Trophoblast cell (in vitro differentiated cells and primary cell): ENCODE data around the gene B3GNT3.

Source experiments
- DNase-seq, 2 donors: peaks; one replicate each; pipeline ENCODE4 v3.0.0-alpha.2; 2016
- H2AFZ ChIP-seq: 2 replicates; pipeline ENCODE4 v1.6.1; 2013; ENCODE audit warnings: low read length, moderate library complexity, mild to moderate bottlenecking; ENCODE audit not compliant: insufficient read depth, poor library complexity
- H2AK5ac ChIP-seq: 2 replicates; pipeline ENCODE4 v1.6.1; 2013; ENCODE audit warnings: mild to moderate bottlenecking, low read length
- H2BK120ac ChIP-seq: 2 replicates; pipeline ENCODE4 v1.6.1; 2013; ENCODE audit warnings: low read length, mild to moderate bottlenecking, moderate library complexity; ENCODE audit not compliant: insufficient read depth, poor library complexity
- H2BK12ac ChIP-seq: 2 replicates; pipeline ENCODE4 v1.6.1; 2013; ENCODE audit warnings: mild to moderate bottlenecking, low read length, moderate library complexity
- H2BK5ac ChIP-seq: 2 replicates; pipeline ENCODE4 v1.6.1; 2013; ENCODE audit warnings: low read length, low read depth, moderate library complexity, mild to moderate bottlenecking; ENCODE audit not compliant: poor library complexity
- H3K14ac ChIP-seq: 2 replicates; pipeline ENCODE4 v1.6.1; 2013; ENCODE audit warnings: mild to moderate bottlenecking, low read length
- H3K18ac ChIP-seq: 2 replicates; pipeline ENCODE4 v1.6.1; 2013; ENCODE audit warnings: mild to moderate bottlenecking, low read length
- H3K23ac ChIP-seq: 2 replicates; pipeline ENCODE4 v1.6.1; 2013; ENCODE audit warnings: low read length
- H3K27ac ChIP-seq: 2 replicates; pipeline ENCODE4 v1.5.1; 2013; ENCODE audit warnings: low read depth, mild to moderate bottlenecking, inconsistent platforms, low read length, moderate library complexity
- H3K27me3 ChIP-seq: 2 replicates; pipeline ENCODE4 v1.6.1; 2013; ENCODE audit warnings: inconsistent platforms, mild to moderate bottlenecking, low read length, moderate library complexity; ENCODE audit not compliant: insufficient read depth
- H3K36me3 ChIP-seq, 2 experiments: 1 replicate in 1 of 2; 2 replicates in 1 of 2; pipeline ENCODE4 v1.6.1; 2013; ENCODE audit warnings: low read length in 2 of 2, mild to moderate bottlenecking in 2 of 2, moderate library complexity in 1 of 2; ENCODE audit not compliant: insufficient read depth in 2 of 2, control insufficient read depth in 1 of 2
- H3K4ac ChIP-seq: 2 replicates; pipeline ENCODE4 v1.6.1; 2013; ENCODE audit warnings: low read depth, mild to moderate bottlenecking, low read length, moderate library complexity
- H3K4me1 ChIP-seq, 2 experiments: 1 replicate in 1 of 2; 2 replicates in 1 of 2; pipeline ENCODE4 v1.6.1; 2013; ENCODE audit warnings: low read length in 2 of 2, mild to moderate bottlenecking in 2 of 2, moderate library complexity in 1 of 2; ENCODE audit not compliant: insufficient read depth in 2 of 2, control insufficient read depth in 1 of 2
- H3K4me2 ChIP-seq: 2 replicates; pipeline ENCODE4 v1.6.1; 2013; ENCODE audit warnings: inconsistent platforms, mild to moderate bottlenecking, low read length, moderate library complexity
- H3K4me3 ChIP-seq: 2 replicates; pipeline ENCODE4 v1.5.1; 2013; ENCODE audit warnings: mild to moderate bottlenecking, low read depth, low read length, inconsistent platforms
- H3K79me1 ChIP-seq: one replicate; pipeline ENCODE4 v1.6.1; 2013; ENCODE audit warnings: low read length
- H3K79me2 ChIP-seq: 2 replicates; pipeline ENCODE4 v1.6.1; 2013; ENCODE audit warnings: low read length, mild to moderate bottlenecking; ENCODE audit not compliant: control insufficient read depth, insufficient read depth, poor library complexity
- H3K9ac ChIP-seq: 2 replicates; pipeline ENCODE4 v1.6.1; 2013; ENCODE audit warnings: mild to moderate bottlenecking, low read length
- H3K9me3 ChIP-seq: 2 replicates; pipeline ENCODE4 v1.6.1; 2013; ENCODE audit warnings: low read depth, mild to moderate bottlenecking, control low read depth, inconsistent platforms, low read length; ENCODE audit not compliant: insufficient read depth
- H4K12ac ChIP-seq: 2 replicates; pipeline ENCODE4 v1.6.1; 2013; ENCODE audit warnings: low read depth, mild to moderate bottlenecking, low read length, moderate library complexity
- H4K8ac ChIP-seq: 2 replicates; pipeline ENCODE4 v1.6.1; 2013; ENCODE audit warnings: low read depth, mild to moderate bottlenecking, low read length, moderate library complexity
- H4K91ac ChIP-seq: one replicate; pipeline ENCODE4 v1.6.1; 2013; ENCODE audit warnings: low read depth, mild to moderate bottlenecking, low read length, moderate library complexity
- WGBS: extraction: QIAGEN DNeasy Blood & Tissue Kit; methylation state at CpG from one replicate; pipeline ENCODE4 v1.1.7; 2013; ENCODE audit warnings: missing lambda C conversion rate; ENCODE audit not compliant: insufficient read length, insufficient coverage; ENCODE audit errors: extremely low coverage; 5-methylcytosine and 5-hydroxymethylcytosine counted together

Gene B3GNT3

GRCh38 chr19:17758515-17758914, 36.4 kb upstream of the B3GNT3 start:
- H3K14ac ChIP-seq = no peak overlapping the region
- no peak overlapping the region for H3K4me3 ChIP-seq
- no CpG with 5 or more reads among the region's 5 CpGs for WGBS
- no peak overlapping the region for H3K18ac ChIP-seq
- H2BK12ac ChIP-seq = no peak overlapping the region
- DNase-seq = no peak
- no peaks in the 10 kb centered on the region for H3K79me1 ChIP-seq
- no peak overlapping the region for H2BK120ac ChIP-seq
- H3K4ac ChIP-seq = no peak overlapping the region
- no peaks in the 10 kb centered on the region for H3K4me1 ChIP-seq
- no peak overlapping the region for H2AFZ ChIP-seq
- H3K9me3 ChIP-seq = peaks cover 2% of the 10 kb centered on the region
- H4K8ac ChIP-seq = no peak overlapping the region
- no peaks in the 10 kb centered on the region for H3K27me3 ChIP-seq
- no peak overlapping the region for H3K4me2 ChIP-seq
- no peak overlapping the region for H2BK5ac ChIP-seq
- H3K27ac ChIP-seq = no peak overlapping the region
- no peak overlapping the region for H3K9ac ChIP-seq
- H3K23ac ChIP-seq = no peak overlapping the region
- H2AK5ac ChIP-seq = no peak overlapping the region
- H4K91ac ChIP-seq = no peak overlapping the region
- no peaks in the 10 kb centered on the region for H3K79me2 ChIP-seq
- H3K36me3 ChIP-seq = no peaks in the 10 kb centered on the region
- no peak overlapping the region for H4K12ac ChIP-seq

GRCh38 chr19:17761148-17761547, 33.8 kb upstream of the B3GNT3 start:
- Histone ChIP-seq H3K27me3 (no peaks in the 10 kb centered on the region), H3K23ac (no peak overlapping the region), H2AK5ac (no peak overlapping the region), H3K4me2 (no peak overlapping the region), H3K27ac (no peak overlapping the region), H3K9ac (no peak overlapping the region), H3K14ac (no peak overlapping the region), H4K12ac (no peak overlapping the region), H2BK5ac (no peak overlapping the region), H3K9me3 (peaks cover 2% of the 10 kb centered on the region), H3K4ac (no peak overlapping the region), H3K79me1 (no peaks in the 10 kb centered on the region), H3K36me3 (no peaks in the 10 kb centered on the region), H3K18ac (no peak overlapping the region), H4K91ac (no peak overlapping the region), H2AFZ (no peak overlapping the region), H2BK12ac (no peak overlapping the region), H3K4me1 (no peaks in the 10 kb centered on the region), H4K8ac (no peak overlapping the region), H3K79me2 (no peaks in the 10 kb centered on the region), H3K4me3 (no peak overlapping the region), H2BK120ac (no peak overlapping the region)
- WGBS = no CpG with 5 or more reads among the region's 4 CpGs
- no peak for DNase-seq

GRCh38 chr19:17762505-17763229, 32.3 kb upstream of the B3GNT3 start:
- Histone ChIP-seq H2AK5ac (no peak overlapping the region), H3K4ac (no peak overlapping the region), H3K4me1 (no peaks in the 10 kb centered on the region), H4K12ac (no peak overlapping the region), H2AFZ (no peak overlapping the region), H3K27ac (no peak overlapping the region), H3K36me3 (no peaks in the 10 kb centered on the region), H3K4me3 (no peak overlapping the region), H3K18ac (no peak overlapping the region), H3K4me2 (no peak overlapping the region), H3K9ac (no peak overlapping the region), H3K79me1 (no peaks in the 10 kb centered on the region), H3K27me3 (no peaks in the 10 kb centered on the region), H4K8ac (no peak overlapping the region), H3K9me3 (peaks cover 2% of the 10 kb centered on the region), H3K79me2 (no peaks in the 10 kb centered on the region), H4K91ac (no peak overlapping the region), H2BK120ac (no peak overlapping the region), H3K23ac (no peak overlapping the region), H2BK5ac (no peak overlapping the region), H3K14ac (no peak overlapping the region), H2BK12ac (no peak overlapping the region)
- DNase-seq = peak; percentile 25 to 51
- no CpG with 5 or more reads among the region's 17 CpGs for WGBS

- Histone ChIP-seq H3K36me3 (no peaks in the 10 kb centered on the region), H3K4me1 (no peaks in the 10 kb centered on the region), H4K91ac (no peak overlapping the region), H2AFZ (no peak overlapping the region), H3K4me3 (no peak overlapping the region), H3K27me3 (no peaks in the 10 kb centered on the region), H2BK120ac (no peak overlapping the region), H4K8ac (no peak overlapping the region), H3K18ac (no peak overlapping the region), H3K79me2 (no peaks in the 10 kb centered on the region), H3K79me1 (no peaks in the 10 kb centered on the region), H4K12ac (no peak overlapping the region), H2AK5ac (no peak overlapping the region), H2BK12ac (no peak overlapping the region), H3K9me3 (peaks cover 2% of the 10 kb centered on the region), H3K4me2 (no peak overlapping the region), H3K27ac (no peak overlapping the region), H3K4ac (no peak overlapping the region), H2BK5ac (no peak overlapping the region), H3K9ac (no peak overlapping the region), H3K14ac (no peak overlapping the region), H3K23ac (no peak overlapping the region)
- WGBS = no CpG with 5 or more reads among the region's 7 CpGs
- DNase-seq = no peak
These were observed 30.6 kb upstream of the B3GNT3 start for GRCh38 chr19:17764348-17764747.
